SK-N-MC (cell line): ENCODE data around the gene MRM1.

Experiments used
- EZH2 ChIP-seq: fragments of 200-600 bp; sonication (generic); IDR thresholded peaks from one replicate; pipeline ENCODE4 v1.6.1; 2017; ENCODE audit warnings: antibody characterized with exemption
- FOXP2 ChIP-seq: optimal IDR thresholded peaks from 2 replicates; pipeline ENCODE3; 2011; ENCODE audit warnings: mild to moderate bottlenecking, moderate library complexity; ENCODE audit not compliant: insufficient read depth; ENCODE audit errors: extremely low read length, control extremely low read depth
- POLR2AphosphoS5 ChIP-seq: IDR thresholded peaks from 2 replicates; pipeline ENCODE4 v1.6.1; 2012; ENCODE audit warnings: mild to moderate bottlenecking, low read depth, low read length, borderline replicate concordance

GRCh38 chr17:36616061-36617029 is 15.0 kb downstream of the MRM1 start:
- TF ChIP-seq POLR2AphosphoS5 = no peak
- no peak for TF ChIP-seq EZH2
- no peak for TF ChIP-seq FOXP2
